Right lobe of liver (tissue), 6 donors: ENCODE results near the gene TRIM31. TPM values are rescaled to one million over a fixed set of nuclear protein-coding genes. Genes with fewer than 3 reads are reported as not detected.
A peak's percentile ranks its signal among the peaks of the same experiment; 100 is the strongest.

Source experiments
- ATAC-seq, 4 donors: fragments of 200-7000 bp; cut with Tn5 transposase; one replicate each; pipeline ENCODE4 v1.9.1; 2020; ENCODE audit warnings: mild to moderate bottlenecking in 4 of 4, moderate library complexity in 4 of 4
- DNase-seq, 3 donors: peaks; one replicate each; pipeline ENCODE4 v3.0.0-alpha.2; 2020
- H3K27ac ChIP-seq, 3 donors: fragments of 200-600 bp; one replicate each; pipeline ENCODE4 v1.8.0; 2022
- H3K27me3 ChIP-seq, 2 donors: fragments of 200-600 bp; one replicate each; pipeline ENCODE4 v1.8.0; 2022
- H3K36me3 ChIP-seq, 4 donors: fragments of 200-600 bp; sonication (generic) in 1 of 4; one replicate each; pipeline versions ENCODE4 v1.5.1 to v1.8.0; 2017 to 2022; ENCODE audit warnings: control low read depth in 1 of 4
- H3K4me1 ChIP-seq, 4 donors: fragments of 200-600 bp; sonication (generic) in 1 of 4; one replicate each; pipeline versions ENCODE4 v1.5.1 to v1.8.0; 2017 to 2022; ENCODE audit warnings: control low read depth in 1 of 4
- H3K4me3 ChIP-seq, 3 donors: fragments of 200-600 bp; one replicate each; pipeline ENCODE4 v1.8.0; 2022
- H3K9me3 ChIP-seq, 4 donors: fragments of 200-600 bp; sonication (generic) in 1 of 4; one replicate each; pipeline versions ENCODE4 v1.5.1 to v1.8.0; 2017 to 2022; ENCODE audit warnings: control low read depth in 1 of 4
- POLR2A ChIP-seq: fragments of 450-650 bp; IDR thresholded peaks from one replicate; pipeline ENCODE4 v1.6.1; 2017; ENCODE audit warnings: antibody characterized with exemption, mild to moderate bottlenecking
- WGBS: methylation state at CpG from one replicate; pipeline ENCODE4 v1.1.6; 2018; ENCODE audit warnings: low coverage, low lambda C conversion rate; ENCODE audit not compliant: insufficient coverage; ENCODE audit errors: missing lambda C conversion rate; 5-methylcytosine and 5-hydroxymethylcytosine counted together
- intact Hi-C, 2 donors: fragments of 100-400 bp; cut with DNase I; formaldehyde crosslinking; loops; one replicate each; pipeline versions ENCODE4 v1.11.2 to v1.14.1; 2022
- total RNA-seq, 6 experiments: library from RNA; depleted of rRNA in 2 of 6; stranded (reverse); fragments of >200 nt in 2 of 6; fragmentation: NEBNext Ultra II Directional in 3 of 6; extraction: Animal tissue kit (Norgen Biotek cat#: 25700) in 3 of 6; gene quantifications; one replicate each; pipeline versions ENCODE4 v1.1.0 to v1.2.4, GENCODE V29; 2016 to 2023
- TF ChIP-seq, protein P1 (sequence below), 4 donors: fragments of 200-600 bp in 3 of 4; fragments of 450-650 bp in 1 of 4; IDR thresholded peaks; one replicate each; pipeline versions ENCODE4 v1.5.1 to v1.8.0; 2016 to 2022; ENCODE audit warnings: antibody characterized with exemption in 4 of 4, mild to moderate bottlenecking in 2 of 4
- donor health status: DM: no; HTN: yes; CAD: no.
- donor health status: DM: no; HTN: no; CAD: no.
- donor health status: DM: no; HTN: no; CAD: no.
- donor health status: DM: no; HTN: yes; CAD: no.
- donor health status: DM: no; HTN: yes; CAD: no.

Gene TRIM31
- total RNA-seq, 6 experiments from 2014 or later: 0.32 to 5.1 (median 0.60) TPM

DNA sequence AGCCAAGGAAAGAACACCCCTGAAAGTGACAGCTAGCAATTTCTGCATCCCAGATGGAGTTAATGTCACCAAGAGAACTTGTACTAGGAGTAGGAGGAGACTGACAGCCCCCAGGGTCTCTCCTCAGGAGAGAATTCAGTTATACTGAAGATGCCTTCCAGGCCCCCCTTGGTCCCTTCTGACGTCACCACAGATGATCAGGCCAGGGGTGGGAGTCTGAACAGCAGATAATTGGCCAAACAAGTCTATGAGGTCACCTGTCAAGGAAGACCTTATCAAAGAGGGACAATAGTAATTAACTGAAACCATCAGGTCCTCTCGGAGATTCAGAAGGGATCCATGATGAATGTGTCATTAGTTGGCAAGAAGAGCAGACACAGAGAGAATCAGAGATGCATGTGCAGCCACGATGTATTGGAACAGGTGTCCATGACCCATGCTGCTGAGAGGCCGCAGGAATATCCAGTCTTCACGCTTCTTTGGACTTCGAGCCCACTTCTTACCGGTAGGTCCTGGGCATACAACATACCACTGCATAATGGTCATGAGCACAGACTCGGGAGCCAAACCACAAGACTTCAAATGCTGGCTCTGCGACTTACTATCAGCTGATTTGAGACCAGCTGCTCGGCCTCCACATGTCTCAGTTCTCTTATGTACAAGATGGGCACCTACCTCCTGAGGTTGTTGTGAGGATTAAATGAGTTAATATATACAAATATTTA, 37.9 kb upstream of the TRIM31 start:
- Histone ChIP-seq H3K27ac (no peak overlapping the region), H3K27me3 (no peaks in the 10 kb centered on the region), H3K4me1 (no peaks in the 10 kb centered on the region), H3K4me3 (no peak overlapping the region), H3K9me3 (no peaks in the 10 kb centered on the region), H3K36me3 (no peaks in the 10 kb centered on the region)
- DNase-seq: no peak
- 75% methylated on average over 5 of the region's 10 CpGs for WGBS
- ATAC-seq: no peak
- intact Hi-C loops: no loop called here
- TF ChIP-seq POLR2A: no peak
- TF ChIP-seq, protein P1, sequence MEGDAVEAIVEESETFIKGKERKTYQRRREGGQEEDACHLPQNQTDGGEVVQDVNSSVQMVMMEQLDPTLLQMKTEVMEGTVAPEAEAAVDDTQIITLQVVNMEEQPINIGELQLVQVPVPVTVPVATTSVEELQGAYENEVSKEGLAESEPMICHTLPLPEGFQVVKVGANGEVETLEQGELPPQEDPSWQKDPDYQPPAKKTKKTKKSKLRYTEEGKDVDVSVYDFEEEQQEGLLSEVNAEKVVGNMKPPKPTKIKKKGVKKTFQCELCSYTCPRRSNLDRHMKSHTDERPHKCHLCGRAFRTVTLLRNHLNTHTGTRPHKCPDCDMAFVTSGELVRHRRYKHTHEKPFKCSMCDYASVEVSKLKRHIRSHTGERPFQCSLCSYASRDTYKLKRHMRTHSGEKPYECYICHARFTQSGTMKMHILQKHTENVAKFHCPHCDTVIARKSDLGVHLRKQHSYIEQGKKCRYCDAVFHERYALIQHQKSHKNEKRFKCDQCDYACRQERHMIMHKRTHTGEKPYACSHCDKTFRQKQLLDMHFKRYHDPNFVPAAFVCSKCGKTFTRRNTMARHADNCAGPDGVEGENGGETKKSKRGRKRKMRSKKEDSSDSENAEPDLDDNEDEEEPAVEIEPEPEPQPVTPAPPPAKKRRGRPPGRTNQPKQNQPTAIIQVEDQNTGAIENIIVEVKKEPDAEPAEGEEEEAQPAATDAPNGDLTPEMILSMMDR (IDR thresholded peaks at IDR 0.05): no peak

DNA sequence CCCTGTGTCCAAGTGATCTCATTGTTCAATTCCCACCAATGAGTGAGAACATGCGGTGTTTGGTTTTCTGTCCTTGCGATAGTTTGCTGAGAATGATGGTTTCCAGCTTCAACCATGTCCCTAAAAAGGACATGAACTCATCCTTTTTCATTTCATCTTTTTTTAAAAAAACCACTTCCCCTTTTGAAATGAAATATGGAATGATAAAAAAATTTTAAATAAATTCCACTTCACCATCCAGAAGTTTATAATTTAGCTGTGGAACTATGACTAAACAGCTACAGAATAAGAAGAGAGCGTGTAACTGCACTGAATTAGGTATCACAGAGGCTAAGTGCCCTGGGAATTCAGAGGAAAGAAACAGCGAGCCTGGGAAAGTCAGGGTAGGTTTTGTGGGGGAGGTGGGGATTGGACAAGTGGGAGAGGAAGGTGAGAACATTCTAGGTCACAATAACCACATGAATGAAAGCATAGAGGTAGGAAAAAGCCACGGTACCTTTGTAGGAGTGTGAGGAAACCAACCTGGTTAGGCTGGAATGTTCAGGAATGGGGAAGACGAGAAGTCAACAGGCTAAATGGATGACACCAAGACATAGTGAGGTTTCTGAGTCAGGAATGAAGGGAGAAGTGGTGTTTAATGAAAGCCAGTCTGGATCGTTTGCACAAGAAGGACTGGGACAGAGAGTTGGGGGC, 37.1 kb upstream of the TRIM31 start:
- DNase-seq (no peak), ATAC-seq (no peak)
- Histone ChIP-seq H3K4me3 (no peak overlapping the region), H3K27ac (no peak overlapping the region), H3K36me3 (no peaks in the 10 kb centered on the region), H3K4me1 (no peaks in the 10 kb centered on the region), H3K9me3 (no peaks in the 10 kb centered on the region), H3K27me3 (no peaks in the 10 kb centered on the region)
- 59% methylated on average over 7 of the region's 7 CpGs for WGBS
- no peak for TF ChIP-seq POLR2A
- TF ChIP-seq, protein P1 (IDR thresholded peaks at IDR 0.05): no peak
- intact Hi-C loops: no loop called here

DNA sequence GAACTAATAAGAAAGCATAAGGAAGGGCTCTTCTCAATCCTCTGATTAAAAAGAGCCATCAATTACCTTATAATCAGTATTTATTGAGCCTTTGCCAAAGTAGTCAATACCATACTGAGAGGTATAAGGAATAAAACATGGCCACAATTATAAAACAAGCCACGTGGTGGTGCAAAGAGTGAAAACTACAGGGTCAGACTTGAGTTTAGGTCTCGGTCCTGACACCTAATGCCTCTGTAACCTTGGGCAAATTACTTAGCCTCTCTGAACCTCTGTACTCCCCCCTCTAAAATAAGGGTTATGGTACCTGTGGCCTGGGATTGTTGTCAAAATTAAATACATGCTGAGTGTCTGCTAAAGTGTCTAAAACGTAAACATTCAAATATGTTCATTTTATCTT, 36.3 kb upstream of the TRIM31 start:
- ATAC-seq (peak in 2 of 4 donors; percentile 33 to 36), DNase-seq (no peak)
- intact Hi-C loops: no loop called here
- no peaks in the 10 kb centered on the region for H3K36me3 ChIP-seq
- H3K9me3 ChIP-seq: no peaks in the 10 kb centered on the region
- no peak overlapping the region for H3K4me3 ChIP-seq
- 37% methylated on average over 3 of the region's 3 CpGs for WGBS
- no peaks in the 10 kb centered on the region for H3K27me3 ChIP-seq
- no peaks in the 10 kb centered on the region for H3K4me1 ChIP-seq
- no peak overlapping the region for H3K27ac ChIP-seq
- TF ChIP-seq, protein P1 (IDR thresholded peaks at IDR 0.05): no peak
- TF ChIP-seq POLR2A: no peak

DNA sequence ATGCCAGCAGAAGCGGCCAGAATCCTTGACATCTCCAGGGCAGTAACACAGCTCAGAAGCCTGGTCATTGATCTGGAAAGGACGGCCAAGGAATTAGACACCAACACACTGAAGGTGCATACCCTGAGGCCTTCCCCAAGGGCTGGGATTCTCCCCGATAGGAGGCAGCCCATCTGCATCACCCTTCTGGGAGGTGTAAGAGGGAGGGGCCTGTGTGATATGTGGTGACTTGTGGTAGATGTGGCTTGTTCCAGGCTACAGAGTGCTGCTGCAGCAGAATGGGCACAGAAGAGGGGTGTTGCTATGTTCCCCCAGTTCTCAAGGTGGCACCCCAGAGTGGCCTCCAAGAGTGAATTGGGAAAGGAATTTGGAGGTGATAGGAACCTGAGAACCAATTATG, 34.2 kb upstream of the TRIM31 start:
- Histone ChIP-seq H3K4me3 (no peak overlapping the region), H3K27me3 (no peaks in the 10 kb centered on the region), H3K4me1 (no peaks in the 10 kb centered on the region), H3K36me3 (no peaks in the 10 kb centered on the region), H3K9me3 (no peaks in the 10 kb centered on the region), H3K27ac (no peak overlapping the region)
- no peak for TF ChIP-seq POLR2A
- TF ChIP-seq, protein P1 (IDR thresholded peaks at IDR 0.05): no peak
- intact Hi-C loops: no loop called here
- 73% methylated on average over 2 of the region's 3 CpGs for WGBS
- ATAC-seq (no peak), DNase-seq (no peak)
